Measurements from ENCODE around the gene ZNRF2. TPM values are rescaled to one million over a fixed set of nuclear protein-coding genes. Genes with fewer than 3 reads are reported as not detected.

The ZNRF2 gene
- total and polyA plus RNA-seq, 4 donors: 6.4 to 28.1 (median 10.3) TPM

DNA sequence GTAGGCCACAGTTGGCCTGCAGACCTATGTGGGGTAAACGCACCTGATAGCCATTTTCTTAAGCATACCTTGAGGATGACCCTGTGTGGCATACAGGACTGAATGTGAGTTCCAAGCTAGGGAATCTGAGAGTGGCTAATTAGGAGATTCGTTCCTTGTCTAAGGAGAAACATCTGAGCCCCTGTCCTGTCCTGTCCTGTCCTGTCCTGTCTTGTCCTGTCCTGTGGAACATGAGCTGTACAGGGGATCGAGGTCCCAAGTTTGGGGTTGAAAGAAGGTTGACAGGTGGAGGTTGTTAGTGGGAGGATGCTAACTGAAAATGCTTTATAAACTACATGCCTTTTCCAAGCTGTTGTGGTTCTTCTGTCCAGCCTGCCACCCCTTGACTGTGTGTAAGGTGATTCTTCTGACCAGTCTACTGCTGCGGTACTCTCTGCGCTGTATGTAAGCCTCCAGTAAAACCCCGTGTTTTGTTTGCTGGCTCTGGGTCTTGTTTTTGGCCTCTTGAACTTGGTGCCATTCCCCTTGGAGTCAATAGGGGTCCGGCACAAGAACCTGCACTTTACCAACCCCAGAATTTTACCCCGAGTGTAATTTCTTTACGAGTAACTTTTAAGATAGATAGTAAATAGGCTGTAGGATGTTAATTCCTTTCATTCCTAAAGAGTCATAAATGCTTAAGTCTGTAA, 26.4 kb downstream of the ZNRF2 start:
- no peaks in the 10 kb centered on the region for H3K27me3 ChIP-seq (ENCODE audit: control insufficient read depth, insufficient read depth, low read length)

GRCh38 chr7:30312178-30312577, 27.8 kb downstream of the ZNRF2 start:
- H3K9me3 ChIP-seq (ENCODE audit: control insufficient read depth, insufficient read depth, low read length): no peaks in the 10 kb centered on the region
- DNase-seq (ENCODE audit: low read depth in 4 of 6, low spot score in 6 of 6): no peak
- 38% methylated on average over 1 of the region's 3 CpGs for WGBS (ENCODE audit: insufficient coverage)
- H3K27me3 ChIP-seq (ENCODE audit: control insufficient read depth, insufficient read depth, low read length): no peaks in the 10 kb centered on the region
- no peaks in the 10 kb centered on the region for H3K36me3 ChIP-seq (ENCODE audit: control insufficient read depth, insufficient read depth, low read length)
- H3K27ac ChIP-seq (ENCODE audit: low read depth, low read length): no peak overlapping the region
- no peaks in the 10 kb centered on the region for H3K4me1 ChIP-seq (ENCODE audit: control insufficient read depth, insufficient read depth, low read length)
- H3K4me3 ChIP-seq (ENCODE audit: low read depth, low read length): no peak overlapping the region

More for the DNA sequence above, 26.4 kb downstream of the ZNRF2 start:
- no peaks in the 10 kb centered on the region for H3K36me3 ChIP-seq (ENCODE audit: control insufficient read depth, insufficient read depth, low read length)
- DNase-seq (ENCODE audit: low read depth in 4 of 6, low spot score in 6 of 6): no peak
- no peaks in the 10 kb centered on the region for H3K4me1 ChIP-seq (ENCODE audit: control insufficient read depth, insufficient read depth, low read length)
- H3K4me3 ChIP-seq (ENCODE audit: low read depth, low read length): no peak overlapping the region
- no peaks in the 10 kb centered on the region for H3K9me3 ChIP-seq (ENCODE audit: control insufficient read depth, insufficient read depth, low read length)
- no peak overlapping the region for H3K27ac ChIP-seq (ENCODE audit: low read depth, low read length)
- 92% methylated on average over 6 of the region's 9 CpGs for WGBS (ENCODE audit: insufficient coverage)

DNA sequence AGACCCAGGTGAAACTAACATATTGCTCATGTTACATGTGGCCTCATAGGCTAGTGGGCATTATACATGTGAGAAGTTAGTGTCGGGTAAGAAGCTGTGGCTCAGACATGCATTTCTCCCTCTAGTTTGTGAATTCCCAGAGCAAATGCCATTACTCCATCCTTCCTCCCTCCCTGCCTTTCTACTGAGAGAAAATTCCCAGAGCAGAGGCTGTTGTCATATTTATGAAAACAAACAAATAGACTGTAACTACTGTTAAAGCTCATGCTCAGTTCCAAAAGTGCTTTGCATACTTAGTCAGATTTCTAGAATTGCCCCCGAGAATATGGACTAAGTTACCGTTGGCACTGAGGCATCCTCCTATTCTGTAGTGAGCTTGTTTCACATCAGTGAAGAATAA, 29.0 kb downstream of the ZNRF2 start:
- 20% methylated on average over 1 of the region's 3 CpGs for WGBS (ENCODE audit: insufficient coverage)
- no peaks in the 10 kb centered on the region for H3K36me3 ChIP-seq (ENCODE audit: control insufficient read depth, insufficient read depth, low read length)
- no peaks in the 10 kb centered on the region for H3K27me3 ChIP-seq (ENCODE audit: control insufficient read depth, insufficient read depth, low read length)
- H3K9me3 ChIP-seq (ENCODE audit: control insufficient read depth, insufficient read depth, low read length): no peaks in the 10 kb centered on the region
- no peak for DNase-seq (ENCODE audit: low read depth in 4 of 6, low spot score in 6 of 6)
- no peaks in the 10 kb centered on the region for H3K4me1 ChIP-seq (ENCODE audit: control insufficient read depth, insufficient read depth, low read length)
- no peak overlapping the region for H3K4me3 ChIP-seq (ENCODE audit: low read depth, low read length)
- H3K27ac ChIP-seq (ENCODE audit: low read depth, low read length): no peak overlapping the region

GRCh38 chr7:30313793-30314192, 29.4 kb downstream of the ZNRF2 start:
- Histone ChIP-seq H3K27me3 (ENCODE audit: control insufficient read depth, insufficient read depth, low read length) (no peaks in the 10 kb centered on the region), H3K4me1 (ENCODE audit: control insufficient read depth, insufficient read depth, low read length) (no peaks in the 10 kb centered on the region), H3K36me3 (ENCODE audit: control insufficient read depth, insufficient read depth, low read length) (no peaks in the 10 kb centered on the region), H3K9me3 (ENCODE audit: control insufficient read depth, insufficient read depth, low read length) (no peaks in the 10 kb centered on the region), H3K27ac (ENCODE audit: low read depth, low read length) (no peak overlapping the region), H3K4me3 (ENCODE audit: low read depth, low read length) (no peak overlapping the region)
- no peak for DNase-seq (ENCODE audit: low read depth in 4 of 6, low spot score in 6 of 6)
- WGBS (ENCODE audit: insufficient coverage): no CpG with 5 or more reads among the region's 5 CpGs

- no peaks in the 10 kb centered on the region for H3K9me3 ChIP-seq (ENCODE audit: control insufficient read depth, insufficient read depth, low read length)
- WGBS (ENCODE audit: insufficient coverage): no CpG with 5 or more reads among the region's 3 CpGs
- H3K36me3 ChIP-seq (ENCODE audit: control insufficient read depth, insufficient read depth, low read length): no peaks in the 10 kb centered on the region
- H3K27ac ChIP-seq (ENCODE audit: low read depth, low read length): no peak overlapping the region
- no peaks in the 10 kb centered on the region for H3K27me3 ChIP-seq (ENCODE audit: control insufficient read depth, insufficient read depth, low read length)
- DNase-seq (ENCODE audit: low read depth in 4 of 6, low spot score in 6 of 6): no peak
- no peaks in the 10 kb centered on the region for H3K4me1 ChIP-seq (ENCODE audit: control insufficient read depth, insufficient read depth, low read length)
- no peak overlapping the region for H3K4me3 ChIP-seq (ENCODE audit: low read depth, low read length)
These were observed 31.2 kb downstream of the ZNRF2 start for GRCh38 chr7:30315589-30315988.

DNA sequence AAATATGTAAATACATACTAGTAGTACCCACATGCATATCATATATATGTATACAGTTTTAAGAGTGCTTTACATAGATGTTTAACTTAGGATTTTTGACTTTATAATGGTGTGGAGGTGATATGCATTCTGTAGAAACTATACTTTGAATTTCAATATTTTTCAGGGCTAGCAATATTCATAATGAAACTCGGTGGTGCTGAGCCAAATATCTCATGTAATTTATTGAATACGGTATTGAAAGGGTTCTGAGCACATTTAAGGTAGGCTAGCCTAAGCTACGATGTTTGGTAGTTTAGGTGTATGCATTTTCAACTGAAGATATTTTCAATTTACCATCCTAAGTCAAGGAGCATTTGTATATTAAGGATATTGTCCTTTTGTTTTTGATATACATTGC, 36.0 kb downstream of the ZNRF2 start:
- Histone ChIP-seq H3K36me3 (ENCODE audit: control insufficient read depth, insufficient read depth, low read length) (no peaks in the 10 kb centered on the region), H3K9me3 (ENCODE audit: control insufficient read depth, insufficient read depth, low read length) (no peaks in the 10 kb centered on the region), H3K4me1 (ENCODE audit: control insufficient read depth, insufficient read depth, low read length) (no peaks in the 10 kb centered on the region), H3K4me3 (ENCODE audit: low read depth, low read length) (no peak overlapping the region), H3K27me3 (ENCODE audit: control insufficient read depth, insufficient read depth, low read length) (no peaks in the 10 kb centered on the region), H3K27ac (ENCODE audit: low read depth, low read length) (no peak overlapping the region)
- DNase-seq (ENCODE audit: low read depth in 4 of 6, low spot score in 6 of 6): no peak
- no CpG with 5 or more reads among the region's 3 CpGs for WGBS (ENCODE audit: insufficient coverage)

- Histone ChIP-seq H3K9me3 (ENCODE audit: control insufficient read depth, insufficient read depth, low read length) (no peaks in the 10 kb centered on the region), H3K27ac (ENCODE audit: low read depth, low read length) (no peak overlapping the region), H3K27me3 (ENCODE audit: control insufficient read depth, insufficient read depth, low read length) (no peaks in the 10 kb centered on the region), H3K36me3 (ENCODE audit: control insufficient read depth, insufficient read depth, low read length) (no peaks in the 10 kb centered on the region), H3K4me3 (ENCODE audit: low read depth, low read length) (no peak overlapping the region), H3K4me1 (ENCODE audit: control insufficient read depth, insufficient read depth, low read length) (no peaks in the 10 kb centered on the region)
- WGBS (ENCODE audit: insufficient coverage): 34% methylated on average over 2 of the region's 8 CpGs
- peak in 2 of 6 donors; percentile 38 to 81 for DNase-seq (ENCODE audit: low read depth in 4 of 6, low spot score in 6 of 6)
These were observed 36.9 kb downstream of the ZNRF2 start for GRCh38 chr7:30321089-30321881.

DNA sequence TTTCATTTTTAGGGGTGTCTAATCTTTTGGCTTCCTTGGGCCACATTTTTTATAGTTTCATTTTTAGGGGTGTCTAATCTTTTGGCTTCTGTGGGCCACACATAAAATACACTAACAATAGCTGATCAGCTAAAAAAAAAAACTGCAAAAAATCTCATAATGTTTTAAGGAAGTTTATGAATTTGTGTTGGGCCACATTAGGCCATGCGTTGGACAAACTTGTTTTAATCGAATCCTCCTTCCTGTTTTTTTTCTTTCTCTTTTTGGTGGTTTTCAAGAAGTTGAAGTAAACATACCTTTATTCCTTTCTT, 37.4 kb downstream of the ZNRF2 start:
- H3K4me3 ChIP-seq (ENCODE audit: low read depth, low read length): no peak overlapping the region
- H3K4me1 ChIP-seq (ENCODE audit: control insufficient read depth, insufficient read depth, low read length): no peaks in the 10 kb centered on the region
- no peaks in the 10 kb centered on the region for H3K9me3 ChIP-seq (ENCODE audit: control insufficient read depth, insufficient read depth, low read length)
- no peak overlapping the region for H3K27ac ChIP-seq (ENCODE audit: low read depth, low read length)
- no CpG with 5 or more reads among the region's 2 CpGs for WGBS (ENCODE audit: insufficient coverage)
- H3K36me3 ChIP-seq (ENCODE audit: control insufficient read depth, insufficient read depth, low read length): no peaks in the 10 kb centered on the region
- H3K27me3 ChIP-seq (ENCODE audit: control insufficient read depth, insufficient read depth, low read length): no peaks in the 10 kb centered on the region
- DNase-seq (ENCODE audit: low read depth in 4 of 6, low spot score in 6 of 6): no peak

GRCh38 chr7:30322271-30323005, 38.0 kb downstream of the ZNRF2 start:
- H3K27ac ChIP-seq (ENCODE audit: low read depth, low read length): no peak overlapping the region
- H3K27me3 ChIP-seq (ENCODE audit: control insufficient read depth, insufficient read depth, low read length): no peaks in the 10 kb centered on the region
- H3K36me3 ChIP-seq (ENCODE audit: control insufficient read depth, insufficient read depth, low read length): no peaks in the 10 kb centered on the region
- DNase-seq (ENCODE audit: low read depth in 4 of 6, low spot score in 6 of 6): no peak
- no peak overlapping the region for H3K4me3 ChIP-seq (ENCODE audit: low read depth, low read length)
- H3K4me1 ChIP-seq (ENCODE audit: control insufficient read depth, insufficient read depth, low read length): no peaks in the 10 kb centered on the region
- WGBS (ENCODE audit: insufficient coverage): 59% methylated on average over 2 of the region's 4 CpGs
- H3K9me3 ChIP-seq (ENCODE audit: control insufficient read depth, insufficient read depth, low read length): no peaks in the 10 kb centered on the region

All from spinal cord (tissue), 10 donors.